ENCODE results near the gene SSC5D.

GRCh38 chr19:55535965-55536350, 47.7 kb downstream of the SSC5D start:
- TF ChIP-seq CTCF (IDR thresholded peaks at IDR 0.05) (no peak), POLR2A (IDR thresholded peaks at IDR 0.05) (no peak)

Data from Peyer's patch (tissue), 4 donors.